A549 (cell line): ENCODE measurements around the gene ARID1B. TPM values are rescaled to one million over a fixed set of nuclear protein-coding genes. Genes with fewer than 3 reads are reported as not detected.

Source experiments
- ATAC-seq, 2 experiments: fragments of 200-7000 bp in 1 of 2; fragments of >200 bp in 1 of 2; cut with Nextera tagmentation in 1 of 2; cut with Tn5 transposase in 1 of 2; 3 replicates each; pipeline versions ENCODE4 v1.8.0 to v1.9.1; 2018 to 2020; ENCODE audit warnings: mild to moderate bottlenecking in 1 of 2, moderate library complexity in 1 of 2
- CTCF ChIA-PET: fragments of 300-600 bp; sonication (Branson Sonifier 250); formaldehyde crosslinking; extraction: SDS; loops from one replicate; lab custom pipeline; 2021; ENCODE audit warnings: antibody characterized with exemption, inconsistent platforms; lab: Yijun Ruan, JAX
- POLR2A ChIA-PET: fragments of 350-600 bp; formaldehyde crosslinking; extraction: SDS; loops from one replicate; lab custom pipeline; 2021; ENCODE audit warnings: antibody characterized with exemption, inconsistent platforms; lab: Yijun Ruan, JAX
- DNase-seq, 2 experiments: peaks; one replicate each; pipeline versions ENCODE4 v3.0.0 to v3.0.0-alpha.2; 2011 to 2016; ENCODE audit warnings: low read depth in 1 of 2, low spot score in 1 of 2
- FAIRE-seq: peaks from 2 replicates; lab custom pipeline; 2011; peaks lifted over from hg19 to GRCh38; lab: Jason Lieb, UNC
- H3K27ac ChIP-seq, 2 experiments: fragments of >200 bp; sonication (Bioruptor Twin); formaldehyde crosslinking; 3 replicates each; pipeline ENCODE4 v1.5.1; 2016 to 2017
- H3K4me1 ChIP-seq: fragments of >200 bp; sonication (Bioruptor Twin); formaldehyde crosslinking; 3 replicates; pipeline ENCODE4 v1.6.1; 2016
- H3K4me2 ChIP-seq: fragments of >200 bp; sonication (Bioruptor Twin); formaldehyde crosslinking; 3 replicates; pipeline ENCODE4 v1.6.1; 2016
- H3K4me3 ChIP-seq: fragments of >200 bp; sonication (Bioruptor Twin); formaldehyde crosslinking; 3 replicates; pipeline ENCODE4 v1.5.1; 2016
- H3K9me3 ChIP-seq: fragments of >200 bp; sonication (Bioruptor Twin); formaldehyde crosslinking; 3 replicates; pipeline ENCODE4 v1.6.1; 2016
- BCL3 ChIP-seq: fragments of >200 bp; sonication (Bioruptor Twin); formaldehyde crosslinking; IDR thresholded peaks from 3 replicates; pipeline ENCODE4 v1.6.1; 2016
- CEBPB ChIP-seq, 2 experiments: fragments of >200 bp in 1 of 2; sonication (Bioruptor Twin) in 1 of 2; formaldehyde crosslinking in 1 of 2; IDR thresholded peaks; 2 replicates each; pipeline ENCODE4 v1.6.1; 2012 to 2016
- EHMT2 ChIP-seq: fragments of 200-600 bp; sonication (generic); IDR thresholded peaks from 2 replicates; pipeline ENCODE4 v1.6.1; 2016; ENCODE audit warnings: antibody characterized with exemption, low read depth, mild to moderate bottlenecking, moderate library complexity
- EP300 ChIP-seq, 2 experiments: fragments of >200 bp; sonication (Bioruptor Twin); formaldehyde crosslinking; IDR thresholded peaks; 2 replicates in 1 of 2; 3 replicates in 1 of 2; pipeline ENCODE4 v1.6.1; 2016 to 2017
- ESRRA ChIP-seq: fragments of 150-350 bp; IDR thresholded peaks from 2 replicates; pipeline ENCODE4 v1.6.1; 2014; ENCODE audit warnings: mild to moderate bottlenecking, low read length, borderline replicate concordance
- FOSL2 ChIP-seq, 2 experiments: fragments of 450-650 bp in 1 of 2; fragments of >200 bp in 1 of 2; sonication (Bioruptor Twin) in 1 of 2; formaldehyde crosslinking; IDR thresholded peaks; 2 replicates each; pipeline versions ENCODE4 v1.5.0 to v1.6.1; 2016 to 2020; ENCODE audit warnings: mild to moderate bottlenecking in 1 of 2, moderate library complexity in 1 of 2
- GATA3 ChIP-seq: IDR thresholded peaks from 2 replicates; pipeline ENCODE4 v1.6.1; 2012; ENCODE audit warnings: borderline replicate concordance
- HOXA7 ChIP-seq: fragments of 250-450 bp; sonication (Bioruptor Pico); IDR thresholded peaks from 2 replicates; pipeline ENCODE4 v1.5.0; 2020; ENCODE audit warnings: mild to moderate bottlenecking, moderate library complexity
- JUN ChIP-seq, 2 experiments: fragments of >200 bp; sonication (Bioruptor Twin); formaldehyde crosslinking; IDR thresholded peaks; 2 replicates in 1 of 2; 3 replicates in 1 of 2; pipeline ENCODE4 v1.6.1; 2016 to 2017
- KDM1A ChIP-seq: fragments of 200-600 bp; sonication (generic); IDR thresholded peaks from 2 replicates; pipeline ENCODE4 v1.6.1; 2016; ENCODE audit warnings: low read depth, mild to moderate bottlenecking
- MYC ChIP-seq: IDR thresholded peaks from 2 replicates; pipeline ENCODE4 v1.6.1; 2012; ENCODE audit warnings: mild to moderate bottlenecking, inconsistent platforms, low read length, improper control_type of control experiment, borderline replicate concordance
- NPAS2 ChIP-seq: fragments of 250-450 bp; sonication (Bioruptor Pico); IDR thresholded peaks from 2 replicates; pipeline ENCODE4 v1.8.0; 2022; ENCODE audit warnings: mild to moderate bottlenecking, moderate library complexity, borderline replicate concordance
- SREBF2 ChIP-seq: fragments of 450-650 bp; IDR thresholded peaks from 2 replicates; pipeline ENCODE4 v1.6.1; 2014; ENCODE audit warnings: mild to moderate bottlenecking, moderate library complexity
- ZC3H11A ChIP-seq: fragments of 450-650 bp; IDR thresholded peaks from 2 replicates; pipeline ENCODE4 v1.6.1; 2014; ENCODE audit warnings: antibody characterized with exemption, mild to moderate bottlenecking
- ZFP36 ChIP-seq: fragments of 450-650 bp; IDR thresholded peaks from 2 replicates; pipeline ENCODE4 v1.6.1; 2014; ENCODE audit warnings: borderline replicate concordance; ENCODE audit not compliant: partially characterized antibody
- ZSCAN20 ChIP-seq: fragments of 250-450 bp; sonication (Bioruptor Pico); IDR thresholded peaks from 2 replicates; pipeline ENCODE4 v1.8.0; 2022; ENCODE audit warnings: mild to moderate bottlenecking, moderate library complexity
- WGBS: methylation state at CpG from one replicate; pipeline ENCODE4 v1.1.6; 2017; ENCODE audit errors: missing lambda C conversion rate; 5-methylcytosine and 5-hydroxymethylcytosine counted together
- polyA plus RNA-seq, 4 experiments: library from polyadenylated mRNA; depleted of rRNA in 3 of 4; stranded (reverse); fragments of >200 nt; fragmentation: RNase III in 1 of 4; extraction: RNeasy Plus Mini Kit Qiagen cat#74134 plus additional on column Dnase treatment in 1 of 4; gene quantifications; 2 replicates in 3 of 4; 3 replicates in 1 of 4; pipeline ENCODE4 v1.2.3, GENCODE V29; 2011 to 2017
- TF ChIP-seq, protein P1 (sequence below): IDR thresholded peaks from 2 replicates; pipeline ENCODE4 v1.6.1; 2012; ENCODE audit warnings: low read depth, borderline replicate concordance
- TF ChIP-seq, protein P2 (sequence below): fragments of 150-350 bp; IDR thresholded peaks from 2 replicates; pipeline ENCODE4 v1.6.1; 2014; ENCODE audit warnings: low read depth, mild to moderate bottlenecking, low read length

ARID1B gene
- polyA plus RNA-seq, 2 of the 4 experiments (the other 2 are of a cell fraction) = 13.5 to 16.3 TPM

DNA sequence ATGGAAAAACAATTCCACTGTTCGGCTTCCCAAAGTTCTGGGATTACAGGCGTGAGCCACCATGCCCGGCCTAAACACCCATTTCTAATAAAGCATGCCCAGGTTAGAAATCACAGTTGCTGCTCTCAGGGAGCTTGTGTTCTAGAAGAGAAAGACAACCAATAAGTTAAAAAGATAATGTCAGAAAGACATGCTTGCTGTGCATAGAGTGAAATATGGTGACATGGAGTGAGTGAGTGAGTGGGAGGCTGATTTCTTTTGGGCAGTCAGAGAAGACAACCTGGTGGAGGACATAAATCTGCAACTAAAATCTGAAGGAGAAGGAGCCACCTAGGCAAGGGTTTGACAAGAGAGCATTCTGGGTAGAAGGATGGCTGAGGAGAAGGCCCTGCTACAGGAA, 222.6 kb downstream of the ARID1B start:
- TF ChIP-seq ZC3H11A (no peak), NPAS2 (CRISPR knock-in tag) (no peak), SREBF2 (no peak), MYC (no peak), ESRRA (no peak)
- TF ChIP-seq, protein P1, sequence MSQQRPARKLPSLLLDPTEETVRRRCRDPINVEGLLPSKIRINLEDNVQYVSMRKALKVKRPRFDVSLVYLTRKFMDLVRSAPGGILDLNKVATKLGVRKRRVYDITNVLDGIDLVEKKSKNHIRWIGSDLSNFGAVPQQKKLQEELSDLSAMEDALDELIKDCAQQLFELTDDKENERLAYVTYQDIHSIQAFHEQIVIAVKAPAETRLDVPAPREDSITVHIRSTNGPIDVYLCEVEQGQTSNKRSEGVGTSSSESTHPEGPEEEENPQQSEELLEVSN = no peak
- Histone ChIP-seq H3K4me1 (no peaks in the 10 kb centered on the region), H3K4me3 (no peak overlapping the region), H3K27ac (no peak overlapping the region), H3K9me3 (no peaks in the 10 kb centered on the region), H3K4me2 (no peak overlapping the region)
- FAIRE-seq (no peak), ATAC-seq (no peak), DNase-seq (no peak)
- ChIA-PET CTCF (interaction anchor here (0.5 kb wide), 1 partner anchor 503 kb away, joined by 3 read pairs; no protein-coding TSS in a partner anchor), POLR2A (no interaction called here)
- WGBS = 100% methylated on average over 3 of the region's 3 CpGs

DNA sequence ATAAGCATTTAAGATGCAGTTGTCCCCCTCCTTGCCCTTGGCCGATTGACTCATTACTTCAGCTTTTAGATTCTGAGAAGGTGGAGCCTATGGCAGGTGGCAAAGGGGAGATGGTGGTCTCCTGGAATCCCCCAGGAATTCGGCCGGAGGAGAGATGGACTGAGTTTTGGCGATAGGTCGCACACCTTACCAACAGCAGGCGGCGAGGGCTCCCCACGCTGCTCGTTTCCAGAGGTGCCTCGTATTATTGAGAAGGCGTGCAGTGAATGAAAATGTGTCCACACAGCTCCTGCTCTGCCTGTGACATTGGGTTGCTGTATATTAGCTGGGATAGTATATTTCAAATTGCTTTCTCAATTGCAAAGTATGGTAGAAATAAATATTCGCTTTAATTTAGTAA, 224.5 kb downstream of the ARID1B start:
- Histone ChIP-seq H3K4me3 (no peak overlapping the region), H3K4me2 (no peak overlapping the region), H3K9me3 (no peaks in the 10 kb centered on the region), H3K4me1 (no peaks in the 10 kb centered on the region), H3K27ac (no peak overlapping the region)
- ATAC-seq (no peak), DNase-seq (no peak), FAIRE-seq (no peak)
- ChIA-PET POLR2A (no interaction called here), CTCF (no interaction called here)
- WGBS = 94% methylated on average over 12 of the region's 12 CpGs
- TF ChIP-seq EHMT2 (no peak), SREBF2 (no peak), FOSL2 (IDR thresholded peaks at IDR 0.05) (no peak), FOSL2 (CRISPR knock-in tag; IDR thresholded peaks at IDR 0.05) (no peak), HOXA7 (CRISPR knock-in tag) (no peak), CEBPB (IDR thresholded peaks at IDR 0.05) (no peak), KDM1A (no peak), JUN (IDR thresholded peaks at IDR 0.05) (no peak), BCL3 (no peak), GATA3 (no peak), EP300 (IDR thresholded peaks at IDR 0.05) (no peak), ZSCAN20 (CRISPR knock-in tag) (no peak)
- TF ChIP-seq, protein P2, sequence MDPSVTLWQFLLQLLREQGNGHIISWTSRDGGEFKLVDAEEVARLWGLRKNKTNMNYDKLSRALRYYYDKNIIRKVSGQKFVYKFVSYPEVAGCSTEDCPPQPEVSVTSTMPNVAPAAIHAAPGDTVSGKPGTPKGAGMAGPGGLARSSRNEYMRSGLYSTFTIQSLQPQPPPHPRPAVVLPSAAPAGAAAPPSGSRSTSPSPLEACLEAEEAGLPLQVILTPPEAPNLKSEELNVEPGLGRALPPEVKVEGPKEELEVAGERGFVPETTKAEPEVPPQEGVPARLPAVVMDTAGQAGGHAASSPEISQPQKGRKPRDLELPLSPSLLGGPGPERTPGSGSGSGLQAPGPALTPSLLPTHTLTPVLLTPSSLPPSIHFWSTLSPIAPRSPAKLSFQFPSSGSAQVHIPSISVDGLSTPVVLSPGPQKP = no peak

- Histone ChIP-seq H3K4me2 (no peak overlapping the region), H3K4me1 (no peaks in the 10 kb centered on the region), H3K4me3 (no peak overlapping the region), H3K9me3 (no peaks in the 10 kb centered on the region), H3K27ac (no peak overlapping the region)
- DNase-seq (no peak), ATAC-seq (no peak), FAIRE-seq (no peak)
- WGBS = 91% methylated on average over 1 of the region's 1 CpG
- ChIA-PET CTCF (no interaction called here), POLR2A (no interaction called here)
- TF ChIP-seq CEBPB (IDR thresholded peaks at IDR 0.05) (no peak), ZFP36 (no peak), FOSL2 (IDR thresholded peaks at IDR 0.05) (no peak), FOSL2 (CRISPR knock-in tag; IDR thresholded peaks at IDR 0.05) (no peak)
- TF ChIP-seq, protein P1 = no peak
Measured at GRCh38 chr6:157002774-157003173, 225.6 kb downstream of the ARID1B start.
